Stimulated activated naive CD8-positive, alpha-beta T cell treated with anti-CD3 and anti-CD28 coated beads, Interleukin-15, Interleukin-2, amounts not matched to agents 100 U/mL and 50 U/mL, for 24 hours (primary cell): ENCODE data around the gene AHSA1.
"Not testable (repeated sequence)": the region's sequence is repeated elsewhere in the genome, so short reads cannot be mapped to it uniquely, and the experiment has no call there.

ENCODE experiments used
- ATAC-seq: fragments of 150-1000 bp; cut with Tn5 transposase; one replicate; pipeline ENCODE4 v1.10.0; 2021
- DNase-seq: peaks from one replicate; pipeline ENCODE4 v3.0.0; 2021

The AHSA1 gene

GRCh38 chr14:77457522-77458248 lies at the start of gene AHSA1, which contains the start of gene VIPAS39:
TSS of gene AHSA1 (plus strand) at chr14:77458093. CDS start at chr14:77458190, 97 bp downstream.
TSS of gene VIPAS39 (minus strand) at chr14:77457601. CDS start at chr14:77454102, 3,499 bp downstream.
- peak; percentile 96 for ATAC-seq
- DNase-seq = peak; percentile 90

GRCh38 chr14:77409131-77409533 lies 48.8 kb upstream of the AHSA1 start:
- DNase-seq (no peak), ATAC-seq (no peak)

- DNase-seq, ATAC-seq: not testable (repeated sequence)
Measured at GRCh38 chr14:77415403-77416030, 42.4 kb upstream of the AHSA1 start.

- ATAC-seq, DNase-seq: not testable (repeated sequence)
Measured at GRCh38 chr14:77416098-77416497, 41.8 kb upstream of the AHSA1 start.

- ATAC-seq (no peak), DNase-seq (no peak)
Measured at GRCh38 chr14:77416836-77417235, 41.1 kb upstream of the AHSA1 start.

- ATAC-seq (no peak), DNase-seq (no peak)
Measured at GRCh38 chr14:77421201-77421600, 36.7 kb upstream of the AHSA1 start.

- no peak for ATAC-seq
- DNase-seq = no peak
Measured at GRCh38 chr14:77423423-77423822, 34.5 kb upstream of the AHSA1 start, which contains the start of gene NOXRED1. TSS of gene NOXRED1 (minus strand) at chr14:77423523. CDS start at chr14:77422889, 634 bp downstream.

- no peak for ATAC-seq
- DNase-seq = no peak
Measured at GRCh38 chr14:77424862-77425261, 33.0 kb upstream of the AHSA1 start.

GRCh38 chr14:77426396-77426795 lies 31.5 kb upstream of the AHSA1 start:
- DNase-seq (no peak), ATAC-seq (no peak)

- DNase-seq (no peak), ATAC-seq (no peak)
Measured at GRCh38 chr14:77436042-77436441, 21.9 kb upstream of the AHSA1 start.

GRCh38 chr14:77438596-77438995 lies 19.3 kb upstream of the AHSA1 start:
- no peak for ATAC-seq
- DNase-seq = no peak

- DNase-seq (no peak), ATAC-seq (no peak)
Measured at GRCh38 chr14:77439861-77440260, 18.0 kb upstream of the AHSA1 start.

- DNase-seq (no peak), ATAC-seq (no peak)
Measured at GRCh38 chr14:77442196-77442595, 15.7 kb upstream of the AHSA1 start.

GRCh38 chr14:77455966-77456640 lies 1.8 kb upstream of the AHSA1 start:
- no peak for ATAC-seq
- DNase-seq = no peak

- ATAC-seq (no peak), DNase-seq (no peak)
Measured at GRCh38 chr14:77457115-77457521, 775 bp upstream of the AHSA1 start.

GRCh38 chr14:77458249-77458950 lies 507 bp downstream of the AHSA1 start:
- ATAC-seq = peak; percentile 11
- peak; percentile 46 for DNase-seq

- ATAC-seq (no peak), DNase-seq (peak; percentile 78)
Measured at GRCh38 chr14:77459072-77459723, 1.3 kb downstream of the AHSA1 start.

GRCh38 chr14:77467801-77468200 lies 9.9 kb downstream of the AHSA1 start:
- no peak for DNase-seq
- no peak for ATAC-seq

- DNase-seq = no peak
- no peak for ATAC-seq
Measured at GRCh38 chr14:77469067-77469505, 11.2 kb downstream of the AHSA1 start.

GRCh38 chr14:77469539-77469938 lies 11.6 kb downstream of the AHSA1 start:
- DNase-seq (no peak), ATAC-seq (no peak)

- ATAC-seq = no peak
- DNase-seq = no peak
Measured at GRCh38 chr14:77470224-77470870, 12.5 kb downstream of the AHSA1 start.
